Stimulated activated CD4-positive, alpha-beta T cell treated with anti-CD3 and anti-CD28 coated beads, Interleukin-1b, Interleukin-23, amount 100 ng/mL, for 4 hours (primary cell): Measurements from ENCODE around the gene PRDX2.

Source experiments
- DNase-seq, 2 donors: peaks; one replicate each; pipeline ENCODE4 v3.0.0-alpha.2; 2020; ENCODE audit warnings: low read depth in 2 of 2

The PRDX2 gene

DNA sequence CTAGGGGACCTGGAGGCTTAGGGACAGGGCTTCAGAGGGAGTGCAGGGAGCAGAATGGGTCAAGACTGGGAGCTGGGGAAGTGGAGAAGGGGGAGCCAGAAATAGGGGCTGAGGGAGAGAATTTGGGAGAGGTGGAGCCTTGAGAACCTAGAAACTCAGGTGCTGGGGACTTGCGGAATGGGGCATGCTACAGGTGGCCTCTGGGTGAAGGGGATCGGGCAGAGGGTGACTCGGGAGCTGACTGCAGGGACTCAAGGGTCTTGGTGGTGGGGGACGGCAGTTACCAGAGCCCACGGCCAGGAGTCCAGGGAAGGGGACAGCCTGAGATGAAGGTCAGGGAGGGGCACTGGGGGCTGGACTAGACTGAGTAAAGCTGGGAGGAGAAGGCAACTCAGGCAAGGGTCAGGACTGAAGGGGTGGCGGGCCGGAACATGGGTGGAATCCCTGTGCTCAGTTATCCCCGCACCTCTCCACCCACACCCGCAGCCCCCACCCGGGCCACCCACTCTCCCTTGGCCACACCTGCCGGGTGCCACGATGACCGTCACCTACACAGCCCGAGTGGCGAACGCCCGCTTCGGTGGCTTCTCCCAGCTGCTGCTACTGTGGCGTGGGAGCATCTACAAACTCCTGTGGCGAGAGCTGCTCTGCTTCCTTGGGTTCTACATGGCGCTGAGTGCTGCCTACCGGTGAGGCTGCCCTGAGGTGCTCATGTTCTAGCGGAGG lies 49.4 kb downstream of the PRDX2 start:
- no peak for DNase-seq

- DNase-seq: no peak
Observed at GRCh38 chr19:12751635-12752034, 50.0 kb downstream of the PRDX2 start, which contains the start of gene BEST2. TSS of gene BEST2 (plus strand) at chr19:12751791. CDS start at chr19:12752593, 802 bp downstream.

- DNase-seq: no peak
Observed at GRCh38 chr19:12750851-12751250, 50.7 kb downstream of the PRDX2 start.

DNA sequence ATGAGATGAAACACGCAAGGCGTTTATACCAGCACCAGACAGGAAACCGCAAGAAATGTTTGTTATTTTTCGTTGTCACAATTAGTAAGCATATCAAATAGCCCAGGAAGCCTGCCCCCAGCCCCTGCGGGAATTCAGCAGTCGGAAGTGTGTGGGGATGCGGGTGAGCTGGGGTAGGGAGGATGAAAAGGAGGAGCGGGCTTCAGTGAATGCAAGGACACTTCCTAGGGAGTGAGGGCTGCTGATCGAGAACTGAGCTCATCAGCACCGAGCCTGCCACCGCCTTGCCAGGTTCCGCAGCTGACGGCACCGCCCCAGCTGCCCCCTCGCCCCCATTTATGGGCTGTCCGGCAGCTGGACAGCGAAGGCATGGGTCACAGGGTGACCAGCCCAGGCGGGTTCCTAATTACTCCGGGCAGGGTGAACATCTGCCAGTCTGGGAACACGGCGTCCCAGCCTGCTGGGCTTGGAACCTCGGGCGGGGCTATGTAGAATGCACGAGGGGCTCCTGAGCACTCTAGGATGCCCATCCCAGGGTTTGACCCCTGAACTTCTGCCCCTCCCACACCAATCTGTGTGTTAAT lies 51.6 kb downstream of the PRDX2 start:
- no peak for DNase-seq

GRCh38 chr19:12748489-12748888 lies 53.1 kb downstream of the PRDX2 start:
- no peak for DNase-seq
